A673 (cell line): Measurements from ENCODE around the gene CINP.

Source experiments
- EZH2 ChIP-seq: fragments of 200-600 bp; sonication (generic); IDR thresholded peaks from 2 replicates; pipeline ENCODE4 v1.6.1; 2017; ENCODE audit warnings: borderline replicate concordance, low read depth, mild to moderate bottlenecking, mixed read lengths, antibody characterized with exemption, low read length; ENCODE audit not compliant: poor library complexity, severe bottlenecking
- TF ChIP-seq, protein P1 (sequence below): fragments of 300-800, 200-600 bp; sonication (generic); conservative IDR thresholded peaks from 2 replicates; pipeline ENCODE4 v1.5.1; 2017; ENCODE audit warnings: low read depth, mild to moderate bottlenecking, antibody characterized with exemption, low read length, moderate library complexity, mixed read lengths

DNA sequence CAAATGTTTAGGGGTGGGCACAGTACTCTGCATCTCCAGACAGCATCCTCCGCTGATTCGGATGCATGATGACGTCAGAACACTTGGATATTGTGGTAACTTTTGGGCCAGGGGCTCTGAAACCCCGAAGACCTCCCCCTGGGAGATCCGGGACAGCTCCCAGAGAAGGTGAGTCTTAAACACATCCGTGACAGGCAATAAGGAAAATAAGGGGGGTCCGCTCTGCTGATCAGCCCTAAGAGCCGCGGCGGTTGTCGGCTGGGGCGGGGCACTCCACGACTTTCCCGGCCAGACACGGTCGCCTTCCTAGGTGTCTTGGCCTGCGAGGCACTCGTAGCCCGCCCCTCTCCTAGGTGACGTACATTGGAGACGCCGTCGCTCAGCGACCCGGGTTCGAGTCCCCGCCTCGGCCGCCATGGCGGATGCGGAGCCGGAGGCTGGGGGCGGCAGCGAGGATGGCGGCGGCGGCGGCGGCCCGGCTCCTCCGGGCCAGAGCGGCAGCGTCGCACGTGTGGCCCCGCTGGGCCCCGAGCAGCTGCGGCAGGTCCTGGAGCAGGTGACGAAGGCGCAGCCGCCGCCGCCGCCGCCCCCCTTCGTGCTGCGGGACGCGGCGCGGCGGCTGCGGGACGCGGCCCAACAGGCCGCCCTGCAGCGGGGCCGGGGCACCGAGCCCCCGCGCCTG, 43.2 kb downstream of the CINP start, which contains the start of gene ZNF839:
- TF ChIP-seq, protein P1, sequence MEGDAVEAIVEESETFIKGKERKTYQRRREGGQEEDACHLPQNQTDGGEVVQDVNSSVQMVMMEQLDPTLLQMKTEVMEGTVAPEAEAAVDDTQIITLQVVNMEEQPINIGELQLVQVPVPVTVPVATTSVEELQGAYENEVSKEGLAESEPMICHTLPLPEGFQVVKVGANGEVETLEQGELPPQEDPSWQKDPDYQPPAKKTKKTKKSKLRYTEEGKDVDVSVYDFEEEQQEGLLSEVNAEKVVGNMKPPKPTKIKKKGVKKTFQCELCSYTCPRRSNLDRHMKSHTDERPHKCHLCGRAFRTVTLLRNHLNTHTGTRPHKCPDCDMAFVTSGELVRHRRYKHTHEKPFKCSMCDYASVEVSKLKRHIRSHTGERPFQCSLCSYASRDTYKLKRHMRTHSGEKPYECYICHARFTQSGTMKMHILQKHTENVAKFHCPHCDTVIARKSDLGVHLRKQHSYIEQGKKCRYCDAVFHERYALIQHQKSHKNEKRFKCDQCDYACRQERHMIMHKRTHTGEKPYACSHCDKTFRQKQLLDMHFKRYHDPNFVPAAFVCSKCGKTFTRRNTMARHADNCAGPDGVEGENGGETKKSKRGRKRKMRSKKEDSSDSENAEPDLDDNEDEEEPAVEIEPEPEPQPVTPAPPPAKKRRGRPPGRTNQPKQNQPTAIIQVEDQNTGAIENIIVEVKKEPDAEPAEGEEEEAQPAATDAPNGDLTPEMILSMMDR, result no peak
- TF ChIP-seq EZH2, result no peak
